Caco-2 (cell line): ENCODE results near the gene RCC1. TPM values are rescaled to one million over a fixed set of nuclear protein-coding genes. Genes with fewer than 3 reads are reported as not detected.

Experiments used
- BruUV-seq: library from RNA; stranded (reverse); fragments of 400-500 nt; replicated peaks from 2 replicates; lab custom pipeline; 2021; lab: Mats Ljungman, UMichigan
- CTCF ChIA-PET: fragments of 300-600 bp; sonication (Branson Sonifier 250); formaldehyde crosslinking; loops from one replicate; lab custom pipeline; 2022; ENCODE audit warnings: antibody characterized with exemption; lab: Charles Lee
- POLR2A ChIA-PET: fragments of 300-600 bp; sonication (Branson Sonifier 250); formaldehyde crosslinking; loops from one replicate; lab custom pipeline; 2022; ENCODE audit warnings: antibody characterized with exemption; lab: Charles Lee
- DNase-seq, 2 experiments: peaks; one replicate each; pipeline versions ENCODE4 v3.0.0 to v3.0.0-alpha.2; 2020 to 2022
- H3K27me3 ChIP-seq: replicated peaks from 2 replicates; pipeline ENCODE4 v1.6.0; 2011; ENCODE audit warnings: low read length; ENCODE audit not compliant: control insufficient read depth, insufficient read depth
- H3K36me3 ChIP-seq: 2 replicates; pipeline ENCODE4 v1.5.1; 2011; ENCODE audit warnings: low read length; ENCODE audit not compliant: control insufficient read depth, insufficient read depth
- H3K4me1 ChIP-seq: fragments of 250-450 bp; sonication (Bioruptor Pico); 2 replicates; pipeline ENCODE4 v1.5.1; 2020; ENCODE audit warnings: mild to moderate bottlenecking
- H3K4me3 ChIP-seq: 2 replicates; pipeline ENCODE4 v1.5.1; 2011; ENCODE audit warnings: low read depth, mild to moderate bottlenecking, control low read depth, low read length
- H3K9me3 ChIP-seq: fragments of 250-450 bp; sonication (Bioruptor Pico); 2 replicates; pipeline ENCODE4 v1.5.1; 2020; ENCODE audit warnings: mild to moderate bottlenecking, moderate library complexity
- H3K27ac Mint-ChIP-seq: one replicate; pipeline ENCODE4 v1.8.0; 2022; ENCODE audit warnings: mixed read lengths; ENCODE audit not compliant: unreplicated experiment
- H3K27me3 Mint-ChIP-seq: one replicate; pipeline ENCODE4 v1.8.0; 2022; ENCODE audit warnings: mixed read lengths; ENCODE audit not compliant: insufficient read depth, unreplicated experiment
- H3K36me3 Mint-ChIP-seq: one replicate; pipeline ENCODE4 v1.8.0; 2022; ENCODE audit warnings: mild to moderate bottlenecking, mixed read lengths; ENCODE audit not compliant: insufficient read depth, unreplicated experiment
- H3K4me1 Mint-ChIP-seq: one replicate; pipeline ENCODE4 v1.8.0; 2022; ENCODE audit warnings: low read depth, mixed read lengths; ENCODE audit not compliant: unreplicated experiment
- H3K4me3 Mint-ChIP-seq: one replicate; pipeline ENCODE4 v1.8.0; 2022; ENCODE audit warnings: mild to moderate bottlenecking, moderate library complexity, mixed read lengths; ENCODE audit not compliant: unreplicated experiment
- H3K9me3 Mint-ChIP-seq: one replicate; pipeline ENCODE4 v1.8.0; 2022; ENCODE audit warnings: mixed read lengths; ENCODE audit not compliant: unreplicated experiment
- CTCF ChIP-seq, 2 experiments: fragments of 200-600 bp in 1 of 2; IDR thresholded peaks; 1 replicate in 1 of 2; 2 replicates in 1 of 2; pipeline versions ENCODE4 v1.5.1 to v1.8.0; 2011 to 2022; ENCODE audit warnings: antibody characterized with exemption in 1 of 2, control low read depth in 1 of 2, inconsistent platforms in 1 of 2, low read depth in 1 of 2, low read length in 1 of 2, mild to moderate bottlenecking in 1 of 2, moderate library complexity in 1 of 2; ENCODE audit not compliant: insufficient read depth in 1 of 2, severe bottlenecking in 1 of 2, unreplicated experiment in 1 of 2
- intact Hi-C: fragments of 100-400 bp; cut with micrococcal nuclease; formaldehyde crosslinking; loops from one replicate; pipeline ENCODE4 v1.10.0; 2022; ENCODE audit not compliant: unreplicated experiment
- total RNA-seq: library from RNA; stranded (reverse); gene quantifications from 2 replicates; pipeline ENCODE4 v1.2.3, GENCODE V29; 2022

RCC1 gene
- total RNA-seq, 1 experiment from 2014 or later, result 52.1 TPM

DNA sequence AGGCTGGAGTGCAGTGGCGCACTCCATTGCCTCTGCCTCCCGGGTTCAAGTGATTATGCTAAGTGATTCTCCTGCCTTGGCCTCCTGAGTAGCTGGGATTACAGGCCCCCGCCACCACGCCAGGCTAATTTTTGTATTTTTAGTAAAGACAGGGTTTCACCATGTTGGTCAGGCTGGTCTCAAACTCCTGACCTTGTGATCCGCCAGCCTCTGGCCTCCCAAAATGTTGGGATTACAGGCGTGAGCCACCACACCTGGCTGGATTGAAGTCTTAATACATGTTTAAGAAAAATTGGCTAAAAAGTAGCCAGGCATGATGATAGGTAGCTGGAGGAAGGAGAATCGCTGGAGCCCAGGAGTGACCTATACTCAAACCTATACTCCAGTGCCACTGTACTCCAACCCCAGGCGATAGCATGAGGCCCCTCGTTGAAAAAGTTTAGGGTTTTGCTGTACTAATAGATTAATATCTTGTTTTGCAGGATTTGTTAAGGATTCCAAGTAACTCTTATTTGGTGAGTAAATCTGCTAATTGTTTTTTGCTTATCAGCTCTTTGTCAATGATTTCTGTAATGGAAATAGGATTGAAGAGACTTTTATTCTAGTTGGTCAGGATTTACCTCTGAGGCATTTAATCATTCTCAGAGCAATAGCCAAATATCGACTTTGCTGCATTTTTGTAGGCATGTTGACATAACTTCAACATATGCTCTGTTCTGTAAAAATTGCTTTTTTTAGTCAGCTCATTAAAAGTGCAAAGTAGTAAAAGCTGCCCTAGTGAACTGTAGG is 2.0 kb downstream of the RCC1 start:
- Mint-ChIP-seq H3K4me3 (peak overlapping the region; percentile 89), H3K9me3 (no peaks in the 10 kb centered on the region), H3K4me1 (no peaks in the 10 kb centered on the region), H3K27ac (peak overlapping the region; percentile 96), H3K27me3 (no peaks in the 10 kb centered on the region), H3K36me3 (peaks cover 76% of the 10 kb centered on the region)
- peaks cover 25% of the 10 kb centered on the region for H3K4me1 ChIP-seq
- no peak for TF ChIP-seq CTCF (IDR thresholded peaks at IDR 0.05; ENCODE audit: insufficient read depth in 1 of 2, low read depth in 1 of 2, low read length in 1 of 2, severe bottlenecking in 1 of 2, unreplicated experiment in 1 of 2)
- no peaks in the 10 kb centered on the region for H3K9me3 ChIP-seq
- CTCF ChIA-PET, result no interaction called here
- BruUV-seq, result no TSS peak
- no peak for DNase-seq
- POLR2A ChIA-PET, result interaction anchor here (1.0 kb wide), 1 partner anchor 74 kb away, joined by 5 read pairs; no protein-coding TSS in a partner anchor
- intact Hi-C loops, result no loop called here
- peaks cover 3% of the 10 kb centered on the region; the same call in 1 of the 2 replicates for H3K36me3 ChIP-seq
- H3K4me3 ChIP-seq, result peak overlapping the region; percentile 73
- no peaks in the 10 kb centered on the region for H3K27me3 ChIP-seq

GRCh38 chr1:28508435-28508754 is 2.6 kb downstream of the RCC1 start:
- no peak for TF ChIP-seq CTCF (IDR thresholded peaks at IDR 0.05; ENCODE audit: insufficient read depth in 1 of 2, low read depth in 1 of 2, low read length in 1 of 2, severe bottlenecking in 1 of 2, unreplicated experiment in 1 of 2)
- Mint-ChIP-seq H3K4me1 (no peaks in the 10 kb centered on the region), H3K4me3 (peak overlapping the region; percentile 89), H3K27me3 (no peaks in the 10 kb centered on the region), H3K9me3 (no peaks in the 10 kb centered on the region), H3K36me3 (peaks cover 81% of the 10 kb centered on the region), H3K27ac (peak overlapping the region; percentile 96)
- Histone ChIP-seq H3K9me3 (no peaks in the 10 kb centered on the region), H3K36me3 (peaks cover 3% of the 10 kb centered on the region; the same call in 1 of the 2 replicates), H3K27me3 (no peaks in the 10 kb centered on the region), H3K4me3 (peak overlapping the region; percentile 73), H3K4me1 (peaks cover 25% of the 10 kb centered on the region)
- no TSS peak for BruUV-seq
- DNase-seq, result no peak
- intact Hi-C loops, result no loop called here
- CTCF ChIA-PET, result no interaction called here
- POLR2A ChIA-PET, result interaction anchor here (1.0 kb wide), 1 partner anchor 73 kb away, joined by 5 read pairs; no protein-coding TSS in a partner anchor

DNA sequence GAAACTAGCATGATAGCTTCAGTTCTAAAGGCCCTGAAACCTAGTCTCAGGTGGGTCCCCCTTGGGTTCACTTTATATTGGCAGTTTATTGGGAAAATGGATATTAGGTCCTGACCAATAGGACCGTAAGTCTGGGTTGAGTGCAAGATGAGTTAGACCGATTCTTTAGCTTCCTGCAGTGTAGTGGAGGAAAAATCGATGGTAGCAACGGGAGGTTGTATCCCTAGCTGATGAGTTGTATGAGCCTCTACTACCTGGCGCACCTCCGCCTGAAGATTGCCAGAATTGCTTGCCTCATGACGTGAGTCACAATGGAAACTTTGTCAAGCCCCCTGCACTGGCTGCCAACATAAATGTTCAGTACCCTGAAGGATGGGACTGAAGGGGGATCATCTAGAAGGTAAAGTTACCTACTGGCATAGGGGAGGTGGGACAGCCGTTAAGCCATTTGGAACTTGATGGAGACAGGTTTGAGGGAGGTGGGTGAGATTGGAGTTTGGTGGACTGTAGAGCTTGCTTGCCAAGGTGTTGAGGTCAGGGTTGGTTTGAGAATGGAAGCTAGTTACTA is 3.9 kb downstream of the RCC1 start:
- no peaks in the 10 kb centered on the region for H3K9me3 Mint-ChIP-seq
- no peak overlapping the region for H3K4me3 ChIP-seq
- DNase-seq, result no peak

More for the DNA sequence above, 3.9 kb downstream of the RCC1 start:
- intact Hi-C loops, result loop anchor here (5.0 kb wide), 1 partner anchor 262 kb away; no protein-coding TSS in a partner anchor
- no TSS peak for BruUV-seq
- H3K9me3 ChIP-seq, result no peaks in the 10 kb centered on the region
- H3K27me3 ChIP-seq, result no peaks in the 10 kb centered on the region
- peaks cover 3% of the 10 kb centered on the region; the same call in 1 of the 2 replicates for H3K36me3 ChIP-seq
- ChIA-PET CTCF (no interaction called here), POLR2A (no interaction called here)
- H3K27me3 Mint-ChIP-seq, result no peaks in the 10 kb centered on the region
- peak overlapping the region; percentile 89 for H3K4me3 Mint-ChIP-seq
- TF ChIP-seq CTCF (IDR thresholded peaks at IDR 0.05; ENCODE audit: insufficient read depth in 1 of 2, low read depth in 1 of 2, low read length in 1 of 2, severe bottlenecking in 1 of 2, unreplicated experiment in 1 of 2), result no peak
- peak overlapping the region; percentile 96 for H3K27ac Mint-ChIP-seq
- peaks cover 95% of the 10 kb centered on the region for H3K36me3 Mint-ChIP-seq
- peaks cover 25% of the 10 kb centered on the region for H3K4me1 ChIP-seq
- H3K4me1 Mint-ChIP-seq, result no peaks in the 10 kb centered on the region
